HepG2 (cell line): Measurements from ENCODE around the gene REPIN1. TPM values are rescaled to one million over a fixed set of nuclear protein-coding genes. Genes with fewer than 3 reads are reported as not detected.

Experiments
- CENPX ChIP-seq: sonication (generic); formaldehyde crosslinking; IDR thresholded peaks from 2 replicates; pipeline ENCODE4 v1.9.0; 2021; ENCODE audit warnings: mild to moderate bottlenecking, missing genetic modification reagents, moderate library complexity
- E2F5 ChIP-seq: sonication (generic); formaldehyde crosslinking; conservative IDR thresholded peaks from 2 replicates; pipeline ENCODE4 v1.4.0; 2020; ENCODE audit warnings: missing genetic modification reagents
- ELF1 ChIP-seq: sonication (generic); formaldehyde crosslinking; IDR thresholded peaks from 2 replicates; pipeline ENCODE4 v1.4.0; 2020; ENCODE audit warnings: missing genetic modification reagents
- ELK4 ChIP-seq: sonication (generic); formaldehyde crosslinking; IDR thresholded peaks from 2 replicates; pipeline ENCODE4 v1.9.0; 2021; ENCODE audit warnings: missing genetic modification reagents, borderline replicate concordance
- GRHL1 ChIP-seq: sonication (generic); formaldehyde crosslinking; conservative IDR thresholded peaks from 2 replicates; pipeline ENCODE4 v1.8.0; 2022; ENCODE audit warnings: missing genetic modification reagents
- HIC2 ChIP-seq: sonication (generic); formaldehyde crosslinking; IDR thresholded peaks from 2 replicates; pipeline ENCODE4 v1.9.0; 2022; ENCODE audit warnings: low read depth, missing genetic modification reagents
- HMGXB4 ChIP-seq, 2 experiments: sonication (generic) in 1 of 2; formaldehyde crosslinking in 1 of 2; IDR thresholded peaks; 2 replicates each; pipeline versions ENCODE4 v1.4.0 to v1.6.1; 2018 to 2020; ENCODE audit warnings: missing genetic modification reagents in 2 of 2, borderline replicate concordance in 1 of 2, low read depth in 1 of 2, mild to moderate bottlenecking in 1 of 2, missing biosample characterization in 1 of 2
- HOXA9 ChIP-seq: sonication (generic); formaldehyde crosslinking; IDR thresholded peaks from 2 replicates; pipeline ENCODE4 v1.8.1; 2022; ENCODE audit warnings: missing genetic modification reagents, mild to moderate bottlenecking, moderate library complexity, borderline replicate concordance
- IRF2 ChIP-seq: IDR thresholded peaks from 2 replicates; pipeline ENCODE4 v1.6.1; 2018; ENCODE audit warnings: missing genetic modification reagents, missing compliant biosample characterization
- PAXIP1 ChIP-seq: sonication (generic); formaldehyde crosslinking; conservative IDR thresholded peaks from 2 replicates; pipeline ENCODE4 v1.4.0; 2020; ENCODE audit warnings: mild to moderate bottlenecking, missing genetic modification reagents, moderate library complexity
- RXRB ChIP-seq: IDR thresholded peaks from 2 replicates; pipeline ENCODE4 v1.6.1; 2016; ENCODE audit warnings: borderline replicate concordance, missing genetic modification reagents, missing compliant biosample characterization
- ZNF136 ChIP-seq: sonication (generic); formaldehyde crosslinking; IDR thresholded peaks from 2 replicates; pipeline ENCODE4 v1.8.1; 2022; ENCODE audit warnings: low read depth, mild to moderate bottlenecking, moderate library complexity, missing genetic modification reagents
- ZNF296 ChIP-seq: sonication (generic); formaldehyde crosslinking; conservative IDR thresholded peaks from 2 replicates; pipeline ENCODE4 v1.5.0; 2020; ENCODE audit warnings: mild to moderate bottlenecking, missing genetic modification reagents
- ZNF451 ChIP-seq: sonication (generic); formaldehyde crosslinking; IDR thresholded peaks from 2 replicates; pipeline ENCODE4 v1.5.0; 2020; ENCODE audit warnings: mild to moderate bottlenecking, missing genetic modification reagents
- ZNF776 ChIP-seq: sonication (generic); formaldehyde crosslinking; IDR thresholded peaks from 2 replicates; pipeline ENCODE4 v1.4.0; 2020; ENCODE audit warnings: mild to moderate bottlenecking, missing genetic modification reagents
- polyA plus RNA-seq, 8 experiments: library from polyadenylated mRNA; depleted of rRNA in 3 of 8; stranded (reverse) in 7 of 8; unstranded in 1 of 8; fragments of >200 nt; fragmentation: Illumina TruSeq in 4 of 8; extraction: Trizol in 4 of 8; gene quantifications; 2 replicates each; pipeline versions ENCODE4 v1.2.1 to v1.2.3, GENCODE V29; 2011 to 2016; ENCODE audit warnings: low read depth in 4 of 8, missing spikeins in 1 of 8, mixed read lengths in 1 of 8; ENCODE audit not compliant: insufficient read depth in 1 of 8
- total RNA-seq, 5 experiments: library from RNA; depleted of rRNA; stranded (reverse); fragments of >200 nt; fragmentation: Illumina TruSeq; extraction: Trizol; gene quantifications; 2 replicates each; pipeline ENCODE4 v1.2.3, GENCODE V29; 2016; ENCODE audit warnings: low read depth in 1 of 5

The REPIN1 gene
- total and polyA plus RNA-seq, 2 of the 13 experiments (the other 11 are each of a cell fraction or from before 2014, with no cell fraction given), result 69.9 to 108 TPM

GRCh38 chr7:150383710-150384397 lies 15.2 kb downstream of the REPIN1 start (continued):
- peak in 1 of 2 experiments; percentile 70; a peak in 1 of 4 replicates for TF ChIP-seq HMGXB4 (CRISPR knock-in tag; IDR thresholded peaks at IDR 0.05; ENCODE audit: borderline replicate concordance in 1 of 2, low read depth in 1 of 2)
- no peak for TF ChIP-seq ZNF296 (CRISPR knock-in tag)
- no peak for TF ChIP-seq ELF1 (CRISPR knock-in tag)
- 0 out of 2 replicates have a peak, but pooled peaks have one; percentile 22 for TF ChIP-seq ZNF451 (CRISPR knock-in tag)
- TF ChIP-seq CENPX, result no peak
- peak; percentile 65; the same call in 1 of the 2 replicates for TF ChIP-seq RXRB
- no peak for TF ChIP-seq ELK4 (CRISPR knock-in tag)
- no peak for TF ChIP-seq HOXA9 (CRISPR knock-in tag)
- TF ChIP-seq ZNF136 (CRISPR knock-in tag), result peak; percentile 93
- no peak; the same call in 1 of the 2 replicates for TF ChIP-seq HIC2 (CRISPR knock-in tag)
- TF ChIP-seq PAXIP1, result peak; percentile 96
- peak; percentile 27; the same call in 1 of the 2 replicates for TF ChIP-seq IRF2 (CRISPR knock-in tag)
- no peak for TF ChIP-seq GRHL1 (CRISPR knock-in tag)
- TF ChIP-seq E2F5 (CRISPR knock-in tag), result no peak
- TF ChIP-seq ZNF776, result no peak
